HG02852 (cell line): Measurements from ENCODE around the gene PARD6B.
"Not testable (repeated sequence)": the region's sequence is repeated elsewhere in the genome, so short reads cannot be mapped to it uniquely, and the experiment has no call there.

Source experiments
- ATAC-seq: cut with Tn5 transposase; IDR thresholded peaks from one replicate; pipeline ENCODE4 v1.9.1; 2021; ENCODE audit warnings: mild to moderate bottlenecking, moderate library complexity; ENCODE audit not compliant: unreplicated experiment

Gene PARD6B

GRCh38 chr20:50731055-50731929 is at the start of gene PARD6B:
PARD6B (plus strand) TSS chr20:50731580; CDS start chr20:50731787, 207 bp downstream.
- ATAC-seq: peak; percentile 88

DNA sequence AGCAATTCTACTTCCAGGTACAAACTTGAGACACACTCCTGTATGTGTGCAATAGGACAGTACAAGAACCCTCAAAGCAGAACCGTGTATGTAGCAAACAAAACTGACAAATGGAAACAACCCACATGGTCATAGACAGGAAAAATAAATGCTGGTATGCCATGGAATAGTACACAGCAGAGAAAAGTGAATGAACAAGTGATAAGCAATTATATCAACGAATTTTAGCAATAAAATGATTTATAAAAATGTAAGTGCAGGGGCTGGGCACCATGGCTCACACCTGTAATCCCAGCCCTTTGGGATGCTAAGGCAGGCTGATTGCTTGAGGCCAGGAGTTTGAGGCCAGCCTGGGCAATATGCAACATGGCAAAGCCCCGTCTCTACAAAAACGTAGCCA is 49.3 kb upstream of the PARD6B start:
- ATAC-seq: no peak

DNA sequence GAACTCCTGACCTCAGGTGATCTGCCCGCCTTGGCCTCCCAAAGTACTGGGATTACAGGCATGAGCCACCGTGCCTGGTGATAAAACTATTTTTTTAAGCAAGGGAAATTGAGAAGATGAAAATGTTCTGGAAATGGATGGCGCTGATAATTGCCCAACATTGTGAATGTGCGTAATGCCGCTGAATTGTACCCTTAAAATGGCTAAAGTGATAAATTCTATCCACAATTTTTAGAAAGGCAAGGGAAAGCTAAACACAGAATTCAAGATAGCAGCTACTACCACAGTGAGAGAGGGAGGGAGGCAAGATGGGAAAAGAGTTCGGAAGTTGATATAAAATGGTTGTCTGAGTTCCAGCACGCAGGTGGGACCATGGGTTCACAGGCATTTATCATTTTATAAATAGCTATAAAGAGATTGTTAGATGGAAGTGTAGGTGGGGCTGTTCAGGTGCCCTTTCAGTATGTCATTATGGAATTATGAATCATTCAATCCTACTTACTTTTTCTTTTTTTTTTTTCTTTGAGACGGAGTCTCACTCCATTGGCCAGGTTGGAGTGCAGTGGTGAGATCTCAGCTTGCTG is 48.3 kb upstream of the PARD6B start:
- no peak for ATAC-seq

- no peak for ATAC-seq
Observed at GRCh38 chr20:50683570-50683969, 47.8 kb upstream of the PARD6B start.

DNA sequence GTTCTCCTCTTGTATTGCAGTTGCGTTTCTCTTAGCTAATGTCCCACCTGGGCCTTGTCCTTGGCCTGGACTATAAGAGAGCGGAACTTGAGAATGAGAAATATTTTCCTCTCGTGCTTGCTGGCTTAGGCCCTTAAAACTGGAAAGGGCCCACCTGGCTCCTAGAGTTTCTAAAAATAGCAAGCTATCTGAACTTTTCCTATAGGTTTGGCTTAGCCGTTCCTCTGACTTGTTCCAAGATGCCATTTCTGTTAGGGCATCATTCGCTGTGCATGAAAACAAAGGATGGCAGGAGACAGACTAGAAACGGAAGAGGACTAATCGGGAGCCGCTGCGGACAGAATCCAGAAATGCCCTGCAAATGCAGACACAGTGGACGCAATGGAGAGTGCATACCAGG is 44.6 kb upstream of the PARD6B start:
- no peak for ATAC-seq

DNA sequence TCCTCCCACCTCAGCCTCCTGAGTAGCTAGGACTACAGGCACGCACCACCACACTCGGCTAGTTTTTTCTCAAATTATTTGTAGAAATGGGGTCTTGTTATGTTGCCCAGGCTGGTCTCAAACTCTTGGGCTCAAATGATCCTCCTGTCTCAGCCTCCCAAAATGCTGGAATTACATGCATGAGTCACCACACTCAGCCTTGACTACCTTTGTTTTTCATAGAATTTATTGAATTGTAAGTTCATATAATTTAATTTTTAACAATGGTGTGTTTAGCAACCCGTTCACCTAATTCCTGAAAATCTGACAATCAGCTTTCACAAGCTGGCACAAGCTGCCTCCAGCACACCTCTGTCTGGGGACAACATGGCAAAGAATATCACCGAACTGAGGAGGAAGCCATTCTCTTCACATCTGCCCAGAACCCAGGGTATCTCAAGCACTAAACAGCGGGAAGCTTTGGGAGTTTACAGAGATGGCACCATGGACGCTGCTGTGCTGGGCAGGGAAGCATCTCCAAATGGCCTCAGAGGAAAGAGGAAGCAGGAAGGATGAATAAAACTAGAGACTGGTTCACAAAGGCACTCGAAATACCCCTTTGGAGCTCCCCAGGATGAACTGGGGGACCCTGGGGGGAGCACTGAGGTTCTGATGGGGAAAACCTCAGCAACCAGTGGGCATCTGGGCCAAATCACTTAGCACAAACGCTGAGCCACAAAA is 43.0 kb upstream of the PARD6B start:
- ATAC-seq: no peak

GRCh38 chr20:50689864-50690649 is 41.3 kb upstream of the PARD6B start:
- ATAC-seq: no peak

DNA sequence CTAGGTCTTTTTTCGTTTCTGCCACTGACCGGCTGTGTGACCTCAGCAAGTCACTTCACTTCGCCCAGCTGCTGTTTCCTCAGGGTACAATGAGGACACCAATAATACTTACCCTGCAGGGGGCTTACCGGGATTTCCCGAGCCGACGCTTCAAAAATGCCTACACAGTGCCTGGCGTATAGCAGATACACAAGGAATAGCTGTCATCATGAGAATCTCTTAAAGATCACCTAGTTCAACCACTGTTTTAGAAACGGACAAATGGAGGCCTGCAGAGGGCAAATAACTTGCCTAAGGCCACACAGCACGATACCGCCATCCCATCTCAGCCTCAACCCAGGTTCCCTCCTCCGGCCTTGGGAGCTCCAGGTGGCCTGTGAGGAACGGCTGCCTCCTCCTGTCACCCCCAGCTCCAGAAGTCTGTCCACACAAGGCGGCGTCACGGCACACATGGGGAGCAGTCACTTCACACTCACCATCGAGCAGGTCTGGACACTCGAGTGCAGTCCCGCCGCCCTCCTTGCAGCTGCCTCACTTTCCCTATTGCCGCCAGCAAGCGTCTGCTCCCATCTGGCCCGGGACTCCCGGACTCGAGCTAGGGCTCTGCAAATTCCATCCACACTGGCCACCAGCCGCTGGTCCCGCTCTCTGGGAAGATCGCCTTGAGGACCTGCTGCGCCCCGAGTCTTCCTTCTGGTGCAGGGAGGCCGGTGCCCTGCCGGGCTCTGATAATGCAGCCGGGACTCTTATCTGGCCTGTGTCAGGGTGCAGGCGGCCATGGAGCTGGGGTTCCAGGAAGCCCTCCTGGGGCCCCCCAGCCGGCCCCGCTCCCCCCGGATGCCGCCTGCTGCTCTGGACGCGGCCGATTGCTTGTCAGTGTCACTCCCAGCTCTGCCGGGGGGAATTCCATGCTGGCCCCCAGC is 40.5 kb upstream of the PARD6B start, which contains the start of gene RIPOR3:
RIPOR3 (minus strand) TSS at position 893 of the 923 bp plus-strand sequence; CDS start at position 479, 414 bp downstream.
- no peak for ATAC-seq

DNA sequence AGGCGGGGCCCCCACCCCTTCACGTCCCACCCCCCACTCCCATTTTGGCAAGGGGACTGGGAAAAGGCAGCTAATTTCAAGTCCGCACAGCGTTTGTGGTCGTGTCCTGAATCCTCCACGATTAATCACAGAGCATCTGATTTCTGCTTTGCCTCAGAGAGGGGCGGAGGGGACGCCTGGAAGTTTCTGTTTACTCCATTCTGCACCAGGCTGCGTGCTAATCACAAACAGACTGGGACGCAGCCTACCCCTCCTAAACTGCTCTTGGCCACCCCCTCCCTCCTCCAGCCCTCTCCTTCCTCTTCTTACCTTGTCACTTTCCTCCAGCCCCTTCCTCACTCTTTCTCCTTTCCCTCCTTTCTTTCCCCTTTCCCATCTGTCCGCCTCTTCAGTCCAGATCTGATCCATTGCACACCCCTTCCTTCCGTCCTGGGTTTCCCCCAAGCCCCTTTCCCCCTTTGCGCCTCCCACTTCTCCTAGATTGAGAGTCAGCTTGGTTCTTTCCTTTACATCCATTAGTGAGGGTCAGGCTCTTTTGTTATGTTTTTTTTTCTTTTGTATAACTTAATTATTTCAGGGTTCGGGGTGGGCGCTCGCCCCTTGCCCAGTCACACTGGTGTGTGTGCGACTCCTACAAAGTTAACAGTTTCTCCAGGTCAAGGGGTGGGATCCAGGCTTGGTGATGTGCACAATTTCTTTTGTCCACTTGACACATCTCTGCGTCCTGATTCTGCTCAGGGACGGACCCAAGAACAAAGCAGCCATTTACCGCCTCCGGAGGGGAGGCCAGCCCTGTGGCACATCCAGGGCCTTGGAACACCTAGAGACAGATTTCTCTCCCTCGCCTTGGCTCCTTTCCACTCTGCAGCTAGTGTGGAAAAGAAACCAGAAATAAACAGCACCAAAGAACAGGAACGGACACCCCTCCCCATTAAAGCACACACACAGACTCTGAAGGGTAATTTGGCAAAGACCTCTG is 39.5 kb upstream of the PARD6B start:
- no peak for ATAC-seq

DNA sequence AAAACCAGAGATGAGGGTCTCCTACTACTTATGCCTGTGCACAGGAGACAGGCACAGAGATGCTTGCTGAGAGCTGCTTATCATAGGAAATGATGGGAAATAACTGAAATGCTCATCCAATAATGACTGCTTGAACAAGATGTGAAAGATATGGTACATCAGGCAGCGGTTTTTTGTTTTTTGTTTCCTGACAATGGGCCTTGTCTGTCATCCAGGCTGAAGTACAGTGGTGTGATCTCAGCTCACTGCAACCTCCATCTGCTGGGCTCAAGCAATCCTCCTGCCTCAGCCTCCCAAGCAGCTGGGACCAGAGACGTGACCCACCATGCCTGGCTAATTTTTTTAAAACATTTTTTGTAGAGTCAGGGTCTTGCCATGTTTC is 38.8 kb upstream of the PARD6B start:
- ATAC-seq: no peak

DNA sequence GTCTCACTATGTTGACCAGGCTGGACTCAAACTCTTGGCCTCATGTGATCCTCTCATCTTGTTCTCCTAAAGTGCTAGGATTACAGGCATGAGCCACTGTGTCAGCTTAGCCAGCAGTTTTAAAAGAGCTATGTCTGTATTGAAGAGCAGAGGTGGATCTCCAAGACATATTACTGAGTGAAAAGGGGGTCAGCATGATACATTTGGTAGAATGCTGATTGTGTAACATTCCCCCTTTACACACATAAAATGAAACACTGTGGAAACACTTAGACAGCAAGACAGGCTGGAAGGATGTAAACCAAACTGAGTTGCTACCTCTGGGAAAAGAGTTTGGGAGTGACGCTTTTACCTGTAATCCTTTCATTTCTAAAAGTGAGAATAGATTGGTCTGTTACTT is 38.4 kb upstream of the PARD6B start:
- no peak for ATAC-seq

- ATAC-seq: no peak
Observed at GRCh38 chr20:50694379-50695134, 36.8 kb upstream of the PARD6B start.

- no peak for ATAC-seq
Observed at GRCh38 chr20:50695135-50695872, 36.1 kb upstream of the PARD6B start.

DNA sequence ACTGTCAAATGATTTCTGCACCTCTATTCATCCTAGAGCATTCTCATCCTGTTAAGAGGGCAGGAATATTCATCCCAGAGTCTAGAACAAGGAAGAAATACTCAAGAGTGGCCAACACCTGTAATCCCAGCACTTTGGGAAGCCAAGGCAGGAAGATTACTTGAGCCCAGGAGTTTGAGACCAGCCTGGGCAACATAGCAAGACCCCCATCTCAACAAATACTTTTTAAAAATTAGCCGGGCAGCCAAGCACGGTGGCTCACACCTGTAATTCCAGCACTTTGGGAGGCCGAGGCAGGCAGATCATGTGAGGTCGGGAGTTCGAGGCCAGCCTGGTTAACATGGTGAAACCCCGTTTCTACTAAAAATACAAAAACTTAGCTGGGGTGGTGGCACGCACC is 33.1 kb upstream of the PARD6B start:
- not testable (repeated sequence) for ATAC-seq

- ATAC-seq: no peak
Observed at GRCh38 chr20:50699688-50700087, 31.7 kb upstream of the PARD6B start.

DNA sequence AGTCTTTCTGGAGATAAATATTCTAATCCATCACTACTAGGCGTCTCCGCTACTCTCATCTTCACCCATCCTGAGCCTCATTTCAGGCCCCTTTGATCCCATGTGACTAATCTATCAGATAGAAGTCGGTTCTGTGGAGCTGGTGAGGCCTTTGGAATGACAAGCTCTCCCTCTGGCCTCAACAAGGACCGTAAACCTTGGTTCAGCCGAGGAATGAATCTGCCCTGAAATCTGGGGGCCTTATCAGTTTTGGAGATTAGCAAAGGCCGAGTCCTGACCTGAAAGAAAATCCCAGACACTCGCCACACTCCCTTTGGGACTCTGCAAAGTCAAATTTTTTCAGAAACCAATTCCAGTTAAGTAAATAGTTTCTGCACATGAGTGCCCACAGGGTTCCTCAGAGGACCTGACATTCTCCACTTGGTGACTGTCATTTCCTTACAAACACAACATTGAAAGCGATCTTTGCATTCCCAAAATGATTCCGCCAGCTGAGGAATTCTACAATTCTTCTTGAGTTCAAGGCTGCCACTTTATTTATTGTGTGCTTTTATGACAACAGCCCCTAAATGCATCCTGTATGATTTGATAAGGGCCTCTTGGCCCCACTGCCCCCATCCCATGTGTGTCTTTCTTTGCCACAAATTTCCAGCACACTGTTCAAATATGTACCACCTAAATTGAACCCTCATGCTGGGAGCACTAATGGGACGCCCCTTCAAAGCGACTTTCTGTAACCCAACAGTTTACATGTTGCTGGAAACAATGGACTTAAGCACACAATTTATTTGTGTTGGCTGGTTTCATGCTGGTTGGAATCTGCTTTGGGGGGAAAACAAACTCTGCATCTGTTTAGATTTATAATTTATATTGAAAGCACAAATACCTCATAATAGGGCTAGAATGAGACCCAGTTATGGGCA is 30.1 kb upstream of the PARD6B start:
- ATAC-seq: no peak
